ENCODE measurements around the gene TAMALIN.

- TF ChIP-seq TARDBP (IDR thresholded peaks at IDR 0.05) (no peak), BHLHE40 (IDR thresholded peaks at IDR 0.05; ENCODE audit: borderline replicate concordance) (no peak), FOXK2 (IDR thresholded peaks at IDR 0.05) (no peak)
These were observed 3.2 kb upstream of the TAMALIN start for GRCh38 chr12:52003591-52003990.
